Body of pancreas (tissue), 4 donors: ENCODE measurements around the gene SCN3A.

ENCODE experiments used
- CTCF ChIP-seq, 7 experiments: fragments of 450-650 bp in 4 of 7; fragments of 200-600 bp in 3 of 7; sonication (generic) in 3 of 7; IDR thresholded peaks; one replicate each; pipeline ENCODE4 v1.5.1; 2016 to 2019; ENCODE audit warnings: antibody characterized with exemption in 7 of 7
- POLR2A ChIP-seq, 3 donors: fragments of 450-650 bp; IDR thresholded peaks; one replicate each; pipeline ENCODE4 v1.6.1; 2016; ENCODE audit warnings: antibody characterized with exemption in 3 of 3, mild to moderate bottlenecking in 2 of 3

- no peak for TF ChIP-seq POLR2A (IDR thresholded peaks at IDR 0.05)
- TF ChIP-seq CTCF (IDR thresholded peaks at IDR 0.05): no peak
Measured at GRCh38 chr2:165208094-165208493, 4.2 kb upstream of the SCN3A start.
